HG03432 (cell line): ENCODE measurements around the gene SLC7A14.

Experiments used
- ATAC-seq: cut with Tn5 transposase; IDR thresholded peaks from one replicate; pipeline ENCODE4 v1.9.1; 2021; ENCODE audit warnings: mild to moderate bottlenecking, moderate library complexity; ENCODE audit not compliant: unreplicated experiment

SLC7A14 gene

DNA sequence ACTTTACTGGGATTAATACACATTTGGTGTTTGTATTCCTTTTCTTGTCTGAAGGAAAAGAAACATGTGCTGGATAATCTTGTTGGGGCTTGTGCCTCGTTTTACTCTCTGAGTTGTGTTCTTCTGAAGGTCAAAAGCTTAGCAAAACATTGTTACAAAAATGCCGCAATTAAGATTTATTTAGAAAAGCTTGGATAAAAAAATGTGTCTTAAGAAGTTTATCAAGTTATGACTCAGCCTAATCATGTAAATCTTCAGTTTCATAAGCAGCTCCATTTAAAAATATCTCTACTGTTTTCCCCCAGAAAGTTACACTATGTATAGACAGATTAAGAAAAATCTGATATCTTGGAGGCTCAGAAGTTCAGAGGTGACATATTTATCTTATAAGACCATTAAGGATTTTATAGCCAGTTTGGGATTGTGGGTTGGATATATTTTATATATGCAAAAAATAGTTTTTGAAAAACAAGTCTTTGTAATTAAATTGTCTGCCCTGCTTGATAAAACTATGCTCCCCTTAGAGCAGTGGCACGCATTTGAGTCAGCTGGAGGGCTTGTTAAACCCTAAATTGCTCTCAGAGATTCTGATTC is 110.7 kb downstream of the SLC7A14 start:
- no peak for ATAC-seq

DNA sequence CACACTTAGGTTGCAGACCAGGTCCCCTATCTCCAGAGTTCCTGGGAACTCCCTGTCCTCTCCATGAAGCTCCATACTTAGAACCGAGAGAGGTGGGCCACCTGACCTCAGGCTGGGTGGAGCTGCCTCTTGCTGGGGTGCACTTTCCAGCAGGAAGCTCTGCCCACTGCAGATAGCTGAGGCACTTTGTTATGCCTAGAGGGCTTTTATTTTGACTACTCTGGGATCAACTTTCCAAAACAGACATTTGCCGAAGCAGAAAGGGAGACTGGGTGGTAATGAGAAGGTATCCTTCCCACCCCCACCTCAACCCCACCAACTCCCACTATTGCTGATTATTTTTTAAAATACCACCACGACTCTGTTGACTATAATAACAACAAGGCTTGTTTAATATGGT is 112.5 kb downstream of the SLC7A14 start:
- no peak for ATAC-seq

DNA sequence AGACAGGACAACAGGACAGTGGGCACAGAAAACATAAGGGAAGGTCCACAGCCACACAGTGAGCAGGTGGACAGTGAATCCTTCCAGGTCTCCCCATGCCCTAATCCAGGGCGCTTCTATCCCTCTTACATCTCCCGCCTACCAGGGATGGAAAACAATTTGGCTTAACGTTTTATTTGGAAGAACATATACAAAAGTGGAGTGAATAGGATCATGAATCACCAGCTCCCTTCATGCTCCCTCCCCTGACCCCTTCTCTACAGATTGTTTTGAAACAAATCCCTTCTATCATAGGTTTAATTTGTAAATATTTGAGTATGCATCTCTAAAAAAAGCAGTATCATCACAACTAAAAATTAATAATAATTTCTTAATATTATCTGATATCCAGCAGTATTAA is 114.7 kb downstream of the SLC7A14 start:
- ATAC-seq = no peak

GRCh38 chr3:170470063-170471016 is 115.5 kb downstream of the SLC7A14 start:
- ATAC-seq = no peak

GRCh38 chr3:170469151-170470062 is 116.5 kb downstream of the SLC7A14 start:
- no peak for ATAC-seq

GRCh38 chr3:170467571-170468147 is 118.2 kb downstream of the SLC7A14 start:
- no peak for ATAC-seq

GRCh38 chr3:170467007-170467406 is 118.9 kb downstream of the SLC7A14 start:
- ATAC-seq = no peak

GRCh38 chr3:170465955-170466354 is 119.9 kb downstream of the SLC7A14 start:
- ATAC-seq = no peak

DNA sequence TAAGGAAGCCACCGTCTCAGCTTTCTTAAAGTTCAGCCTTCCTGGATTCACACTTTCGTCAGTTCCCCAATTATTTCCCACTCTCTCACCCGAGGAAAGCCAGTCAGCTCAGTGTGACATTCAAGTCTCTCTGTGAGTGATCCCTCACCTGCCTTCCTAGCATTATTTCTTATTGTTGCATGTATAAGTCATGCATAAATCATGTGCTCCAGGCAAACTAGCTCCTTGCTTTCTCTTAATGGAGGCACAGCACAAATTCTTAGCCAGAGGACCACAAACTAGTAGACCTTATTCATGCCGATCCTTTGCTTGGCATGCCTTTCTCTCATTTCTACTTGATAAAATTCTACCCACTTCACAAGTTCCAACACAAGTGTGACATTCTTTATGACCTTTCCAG is 122.9 kb downstream of the SLC7A14 start:
- no peak for ATAC-seq

DNA sequence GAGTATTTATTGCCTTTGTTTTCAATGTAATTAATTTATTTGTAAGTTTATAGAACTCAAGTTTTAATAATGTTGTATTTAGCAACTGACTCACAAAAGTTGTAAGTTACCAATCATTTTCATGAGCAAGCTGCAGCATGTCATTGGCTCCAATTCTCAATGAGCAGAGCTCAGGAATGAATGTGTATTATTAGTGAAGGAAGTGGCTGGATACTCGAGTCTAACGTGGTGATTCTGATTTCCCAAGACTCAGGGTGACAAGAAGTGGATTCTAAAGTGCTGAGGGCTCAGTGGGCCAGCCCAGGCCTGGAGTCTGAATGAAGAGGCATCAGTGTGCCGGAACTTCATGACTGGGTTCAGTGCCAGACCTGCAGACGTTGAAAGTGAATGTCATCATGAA is 127.6 kb downstream of the SLC7A14 start:
- ATAC-seq = no peak

- ATAC-seq = no peak
These were observed 131.4 kb downstream of the SLC7A14 start for GRCh38 chr3:170454509-170454908.

GRCh38 chr3:170450039-170450438 is 135.8 kb downstream of the SLC7A14 start:
- ATAC-seq = no peak

DNA sequence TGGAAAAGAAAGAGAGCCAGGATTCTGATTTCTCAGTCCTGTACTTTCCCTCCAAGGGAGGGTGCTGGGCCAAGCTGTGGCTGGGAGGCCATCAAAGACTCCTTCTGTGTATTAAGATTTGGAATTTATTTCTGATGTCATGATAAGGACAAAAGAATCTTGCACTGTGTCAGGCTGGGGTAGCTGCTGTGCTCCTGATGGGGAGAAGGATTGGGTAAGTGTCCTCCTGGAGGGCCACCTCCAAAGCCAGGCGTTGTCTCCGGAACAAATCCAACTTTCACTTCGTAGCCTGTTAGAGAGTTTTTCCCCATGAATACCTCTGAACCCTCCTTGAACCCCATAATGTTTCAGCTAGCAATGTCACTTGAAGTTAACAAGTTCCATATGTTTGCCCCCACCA is 137.3 kb downstream of the SLC7A14 start:
- no peak for ATAC-seq

DNA sequence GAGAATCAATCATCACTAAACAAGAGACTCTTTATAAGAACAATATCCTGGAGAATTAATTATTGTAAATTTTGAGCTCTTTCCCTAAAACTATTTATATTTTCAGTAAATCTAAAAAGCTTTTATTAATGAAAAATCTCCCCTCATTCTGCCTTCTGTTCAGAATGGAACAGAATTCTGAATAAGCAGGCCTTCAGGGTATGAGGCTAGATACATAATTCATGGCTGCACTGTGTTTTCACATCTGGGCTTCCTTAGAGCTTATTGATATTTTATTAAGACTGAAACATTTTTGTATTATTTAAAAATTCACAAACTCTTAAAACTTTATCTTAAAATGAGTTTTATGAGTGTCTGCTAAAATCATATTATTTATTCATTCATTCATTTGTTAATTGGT is 142.4 kb downstream of the SLC7A14 start:
- no peak for ATAC-seq

DNA sequence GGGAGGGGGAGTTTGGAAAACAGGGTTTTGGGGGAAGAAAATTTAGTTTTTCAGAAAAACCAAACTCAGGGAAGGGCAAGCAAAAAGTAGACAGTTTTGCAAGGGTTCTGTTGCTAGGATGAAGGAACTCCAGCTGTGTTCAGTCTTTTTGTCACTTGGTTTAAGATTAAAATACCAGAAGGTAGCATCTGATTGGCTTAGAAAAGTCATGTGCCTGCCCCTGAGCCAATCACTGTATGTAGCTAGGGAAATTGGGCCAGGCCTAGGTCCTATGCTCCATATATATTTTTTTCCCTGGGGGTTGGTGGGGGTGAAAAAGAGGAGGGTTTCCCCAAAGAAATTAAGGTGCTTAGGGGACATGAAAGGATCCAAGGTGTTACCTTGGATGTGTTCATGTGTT is 142.9 kb downstream of the SLC7A14 start:
- ATAC-seq = no peak

DNA sequence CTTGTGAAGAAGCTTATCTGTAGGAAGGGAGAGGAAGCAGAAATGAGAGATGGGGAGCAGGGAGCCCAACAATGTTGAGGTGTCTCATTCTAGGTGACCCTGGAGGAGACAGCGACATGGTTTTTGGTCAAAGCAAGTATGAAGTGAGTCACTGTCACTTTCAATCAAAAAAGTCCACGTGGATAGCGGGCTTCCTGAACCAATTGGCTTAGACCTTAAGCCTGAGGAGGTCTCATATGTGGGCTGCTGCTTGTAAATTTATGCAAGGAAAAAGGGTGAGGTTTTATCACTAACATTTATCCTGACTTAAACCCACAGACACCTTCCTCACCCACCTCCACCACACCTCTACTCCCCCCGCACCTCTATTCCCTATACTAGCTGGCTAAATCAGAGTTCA is 144.5 kb downstream of the SLC7A14 start:
- no peak for ATAC-seq

GRCh38 chr3:170440344-170440743 is 145.5 kb downstream of the SLC7A14 start:
- ATAC-seq = no peak

GRCh38 chr3:170438836-170439235 is 147.0 kb downstream of the SLC7A14 start:
- no peak for ATAC-seq

DNA sequence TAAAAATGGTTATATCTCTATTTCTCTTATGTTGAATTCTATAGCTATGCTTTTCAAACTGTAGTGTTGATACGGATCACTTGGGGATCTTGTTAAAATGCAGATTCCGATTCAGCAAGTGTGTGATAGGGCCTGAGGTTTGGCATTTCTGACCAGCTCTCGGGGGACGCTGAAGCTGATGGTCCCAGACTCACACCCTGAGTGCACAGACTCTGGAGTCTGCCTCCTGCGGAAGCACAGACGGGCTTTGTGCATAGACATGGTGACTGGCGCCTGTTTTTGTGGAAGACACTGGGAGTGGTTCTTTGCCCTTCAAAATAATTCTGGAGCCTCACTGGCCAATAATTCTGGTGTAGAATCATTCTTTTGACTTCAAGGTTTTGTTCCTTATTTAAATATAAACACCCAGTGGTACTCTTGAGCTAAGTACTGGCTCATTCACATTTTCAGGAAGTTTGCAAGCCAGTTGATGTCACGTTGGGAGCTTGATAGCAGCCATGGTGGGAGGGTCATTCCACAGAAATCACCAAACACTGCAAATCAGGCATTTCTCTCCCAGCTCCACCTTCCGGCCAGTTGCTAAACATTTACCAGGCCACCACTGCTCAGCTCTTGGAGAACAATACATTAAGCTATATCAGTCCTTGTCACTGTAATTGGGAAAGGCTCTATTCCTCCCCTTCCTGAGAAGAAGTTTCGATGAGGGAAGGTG is 148.0 kb downstream of the SLC7A14 start:
- ATAC-seq = no peak

GRCh38 chr3:170437176-170437575 is 148.7 kb downstream of the SLC7A14 start:
- ATAC-seq = no peak
